ENCODE results near the gene BMF. TPM values are rescaled to one million over a fixed set of nuclear protein-coding genes. Genes with fewer than 3 reads are reported as not detected.

The BMF gene
- total and polyA plus RNA-seq, 2 of the 4 experiments (the other 2 are of a cell fraction), result 2.4 to 2.9 TPM

DNA sequence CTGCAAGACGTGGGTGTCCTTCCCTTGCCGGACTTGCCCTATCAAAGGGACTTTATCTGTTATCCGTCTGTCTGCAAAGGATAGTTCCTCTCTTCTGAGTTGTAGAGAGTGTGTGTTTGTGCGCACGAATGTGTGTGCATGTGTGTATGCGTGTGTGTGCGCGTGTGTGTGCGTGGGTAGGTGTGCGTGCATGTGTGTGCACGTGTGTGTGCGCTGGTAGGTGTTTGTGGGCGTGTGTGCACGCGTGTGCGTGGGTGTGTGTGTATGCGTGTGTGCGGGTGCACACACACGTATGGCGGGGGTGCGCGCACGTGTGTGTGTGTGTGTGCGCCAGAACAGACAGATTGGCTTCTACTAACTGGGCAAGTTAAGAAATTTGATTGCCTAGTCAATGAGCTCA, 4.1 kb upstream of the BMF start:
- H3K56ac ChIP-seq (ENCODE audit: extremely low read depth, insufficient read depth, low read length), result no peak overlapping the region

More for the DNA sequence above, 4.1 kb upstream of the BMF start:
- Histone ChIP-seq H3K14ac (replicated peaks; ENCODE audit: low read depth, low read length) (no peak overlapping the region), H3K23ac (ENCODE audit: low read depth, low read length) (no peak overlapping the region), H3K36me3 (ENCODE audit: control insufficient read depth, insufficient read depth, low read length) (no peaks in the 10 kb centered on the region), H3K27ac (ENCODE audit: insufficient read depth, low read length) (no peak overlapping the region), H2BK120ac (ENCODE audit: low read depth, low read length) (no peak overlapping the region), H3K9me3 (ENCODE audit: control insufficient read depth, insufficient read depth, low read length) (no peaks in the 10 kb centered on the region), H3K18ac (ENCODE audit: low read depth, low read length) (no peak overlapping the region), H3K4ac (ENCODE audit: low read depth, low read length) (no peak overlapping the region), H3K9ac (ENCODE audit: low read depth, low read length) (no peak overlapping the region), H3K79me1 (ENCODE audit: low read depth in 1 of 2, low read length in 2 of 2) (peaks cover 0 to 7% of the 10 kb centered on the region in 2 experiments; a peak in 3 of 4 replicates), H3K9me1 (ENCODE audit: insufficient read depth, low read length) (peaks cover 3% of the 10 kb centered on the region; the same call in 1 of the 2 replicates), H2AK9ac (replicated peaks; ENCODE audit: low read depth, low read length, poor library complexity) (no peak overlapping the region), H4K5ac (ENCODE audit: low read depth, low read length) (no peak overlapping the region), H3K4me1 (ENCODE audit: control insufficient read depth, insufficient read depth, low read length) (peaks cover 2% of the 10 kb centered on the region), H3K27me3 (ENCODE audit: control insufficient read depth, insufficient read depth, low read length) (peaks cover 25% of the 10 kb centered on the region), H2AFZ (replicated peaks; ENCODE audit: low read length, poor library complexity) (no peak overlapping the region), H3K4me3 (ENCODE audit: insufficient read depth, low read depth, low read length) (no peak overlapping the region), H2AK5ac (ENCODE audit: low read depth, low read length) (no peak overlapping the region), H4K20me1 (ENCODE audit: insufficient read depth, low read length) (no peaks in the 10 kb centered on the region), H2BK20ac (ENCODE audit: low read depth, low read length) (no peak overlapping the region), H3K4me2 (ENCODE audit: low read depth, low read length) (no peak overlapping the region), H4K91ac (ENCODE audit: insufficient read depth, low read depth, low read length) (no peak overlapping the region), H4K8ac (ENCODE audit: low read depth in 2 of 2, low read length in 2 of 2) (no peak overlapping the region), H2BK5ac (ENCODE audit: low read depth, low read length, poor library complexity, severe bottlenecking) (no peak overlapping the region), H2BK15ac (ENCODE audit: low read depth, low read length) (no peak overlapping the region)
- dilution Hi-C loops (cut with HindIII; ENCODE audit: low sequenced_read_pairs, unreplicated experiment) (no loop called here), intact Hi-C loops (cut with micrococcal nuclease) (no loop called here), in situ Hi-C loops (cut with MboI; ENCODE audit: low sequenced_read_pairs) (no loop called here)
- no peak for DNase-seq
- TF ChIP-seq RCOR1 (IDR thresholded peaks at IDR 0.05; ENCODE audit: insufficient replicate concordance, low read length) (no peak), CHD1 (IDR thresholded peaks at IDR 0.05; ENCODE audit: low read depth, low read length) (no peak), CEBPB (IDR thresholded peaks at IDR 0.05; ENCODE audit: low read depth, low read length) (no peak), RAD21 (IDR thresholded peaks at IDR 0.05; ENCODE audit: low read length) (no peak), POLR2A (IDR thresholded peaks at IDR 0.05; ENCODE audit: low read depth, low read length) (no peak)
- no TSS peak for BruUV-seq (replicated peaks)
- CTCF ChIA-PET, result interaction anchor here (0.7 to 1.0 kb wide), 2 partner anchors 60 to 336 kb away, joined by 3 read pairs; no protein-coding TSS in a partner anchor
- WGBS, 2 experiments (ENCODE audit: extremely low coverage in 2 of 2, insufficient read length in 1 of 2), result 72% methylated on average over 8 of the region's 24 CpGs; no CpG with 5 or more reads in 1 of the 2 experiments
- ATAC-seq (ENCODE audit: low read depth), result no peak
- POLR2A ChIA-PET (ENCODE audit: unreplicated experiment), result interaction anchor here (1.5 kb wide), 1 partner anchor 10 kb away, joined by 3 read pairs; no protein-coding TSS in a partner anchor
